C4-2B (cell line): Measurements from ENCODE around the gene CCDC66.

Experiments used
- H3K27ac ChIP-seq: fragments of 450-650 bp; 2 replicates; pipeline ENCODE4 v1.5.1; 2017
- CTCF ChIP-seq: fragments of 450-650 bp; conservative IDR thresholded peaks from 2 replicates; pipeline ENCODE4 v1.5.1; 2017; ENCODE audit warnings: mild to moderate bottlenecking
- ZFX ChIP-seq: fragments of 450-650 bp; IDR thresholded peaks from 2 replicates; pipeline ENCODE4 v1.6.1; 2017

Gene CCDC66

GRCh38 chr3:56611364-56611763, 54.4 kb downstream of the CCDC66 start:
- H3K27ac ChIP-seq, result no peak overlapping the region

GRCh38 chr3:56612146-56612545, 55.2 kb downstream of the CCDC66 start:
- TF ChIP-seq CTCF, result no peak
- no peak for TF ChIP-seq ZFX

More at GRCh38 chr3:56611364-56611763, 54.4 kb downstream of the CCDC66 start:
- TF ChIP-seq CTCF (no peak), ZFX (no peak)

GRCh38 chr3:56613016-56613415, 56.0 kb downstream of the CCDC66 start:
- no peak for TF ChIP-seq ZFX
- no peak for TF ChIP-seq CTCF
- H3K27ac ChIP-seq, result no peak overlapping the region

More at GRCh38 chr3:56612146-56612545, 55.2 kb downstream of the CCDC66 start:
- no peak overlapping the region for H3K27ac ChIP-seq

- H3K27ac ChIP-seq, result no peak overlapping the region
- TF ChIP-seq ZFX (no peak), CTCF (no peak)
Observed at GRCh38 chr3:56616478-56617006, 59.6 kb downstream of the CCDC66 start.

- H3K27ac ChIP-seq, result no peak overlapping the region
- no peak for TF ChIP-seq CTCF
Observed at GRCh38 chr3:56620371-56620770, 63.4 kb downstream of the CCDC66 start.

- no peak overlapping the region for H3K27ac ChIP-seq
- no peak for TF ChIP-seq ZFX
- TF ChIP-seq CTCF, result no peak
Observed at GRCh38 chr3:56621681-56622080, 64.7 kb downstream of the CCDC66 start.

GRCh38 chr3:56622381-56622780, 65.4 kb downstream of the CCDC66 start:
- H3K27ac ChIP-seq, result no peak overlapping the region
- TF ChIP-seq ZFX (no peak), CTCF (no peak)
